H9 (cell line): ENCODE data around the gene ZNF346. TPM values are rescaled to one million over a fixed set of nuclear protein-coding genes. Genes with fewer than 3 reads are reported as not detected.

Experiments used
- DNase-seq: peaks from one replicate; pipeline ENCODE4 v3.0.0-alpha.2; 2017
- H2AFZ ChIP-seq: one replicate; pipeline ENCODE4 v1.6.1; 2013; ENCODE audit warnings: mild to moderate bottlenecking, low read length, control low read depth, moderate library complexity
- H2AK5ac ChIP-seq: 2 replicates; pipeline ENCODE4 v1.6.1; 2013; ENCODE audit warnings: low read length, control low read depth, mixed read lengths; ENCODE audit not compliant: insufficient read length
- H2BK120ac ChIP-seq: one replicate; pipeline ENCODE4 v1.6.1; 2013; ENCODE audit warnings: low read depth, mild to moderate bottlenecking, low read length, control low read depth, inconsistent platforms; ENCODE audit not compliant: poor library complexity, severe bottlenecking
- H2BK12ac ChIP-seq: 2 replicates; pipeline ENCODE4 v1.6.1; 2013; ENCODE audit warnings: low read length, control low read depth, mixed read lengths, low read depth; ENCODE audit not compliant: insufficient read length
- H2BK15ac ChIP-seq: 2 replicates; pipeline ENCODE4 v1.6.1; 2013; ENCODE audit warnings: low read depth, low read length, control low read depth
- H2BK20ac ChIP-seq: one replicate; pipeline ENCODE4 v1.6.1; 2013; ENCODE audit warnings: low read depth, mild to moderate bottlenecking, low read length, control low read depth, inconsistent platforms; ENCODE audit not compliant: poor library complexity, severe bottlenecking
- H2BK5ac ChIP-seq: 2 replicates; pipeline ENCODE4 v1.6.1; 2013; ENCODE audit warnings: low read length, control low read depth, mixed read lengths; ENCODE audit not compliant: insufficient read length
- H3K14ac ChIP-seq: 2 replicates; pipeline ENCODE4 v1.6.1; 2013; ENCODE audit warnings: low read length, control low read depth; ENCODE audit not compliant: insufficient read depth
- H3K18ac ChIP-seq: 2 replicates; pipeline ENCODE4 v1.6.1; 2013; ENCODE audit warnings: low read depth, mild to moderate bottlenecking, mixed read lengths, low read length, control low read depth; ENCODE audit not compliant: insufficient read length
- H3K23ac ChIP-seq: 2 replicates; pipeline ENCODE4 v1.6.1; 2013; ENCODE audit warnings: low read length, control low read depth, mixed read lengths, low read depth; ENCODE audit not compliant: insufficient read length
- H3K23me2 ChIP-seq: 2 replicates; pipeline ENCODE4 v1.6.1; 2013; ENCODE audit warnings: low read depth, mild to moderate bottlenecking, mixed read lengths, low read length, control low read depth; ENCODE audit not compliant: insufficient read length, poor library complexity, severe bottlenecking
- H3K27ac ChIP-seq: 2 replicates; pipeline ENCODE4 v1.5.1; 2013; ENCODE audit warnings: low read length, control low read depth, mixed read lengths, low read depth; ENCODE audit not compliant: insufficient read length
- H3K27me3 ChIP-seq: 2 replicates; pipeline ENCODE4 v1.6.1; 2013; ENCODE audit warnings: low read length, control low read depth, inconsistent platforms; ENCODE audit not compliant: insufficient read depth
- H3K4ac ChIP-seq: 2 replicates; pipeline ENCODE4 v1.6.1; 2013; ENCODE audit warnings: low read depth, mild to moderate bottlenecking, control low read depth, inconsistent platforms, low read length, moderate library complexity
- H3K4me1 ChIP-seq: 2 replicates; pipeline ENCODE4 v1.6.1; 2013; ENCODE audit warnings: low read length, control low read depth, inconsistent platforms; ENCODE audit not compliant: insufficient read depth
- H3K4me2 ChIP-seq: 2 replicates; pipeline ENCODE4 v1.6.1; 2013; ENCODE audit warnings: low read length, control low read depth, mixed read lengths; ENCODE audit not compliant: insufficient read length, insufficient read depth
- H3K56ac ChIP-seq: 2 replicates; pipeline ENCODE4 v1.6.1; 2013; ENCODE audit warnings: low read depth, mild to moderate bottlenecking, mixed read lengths, low read length, control low read depth; ENCODE audit not compliant: insufficient read length
- H3K79me1 ChIP-seq: 2 replicates; pipeline ENCODE4 v1.6.1; 2013; ENCODE audit warnings: low read depth, mild to moderate bottlenecking, moderate library complexity, low read length, control low read depth, inconsistent platforms; ENCODE audit not compliant: insufficient read depth, poor library complexity, severe bottlenecking
- H3K79me2 ChIP-seq: 2 replicates; pipeline ENCODE4 v1.6.1; 2013; ENCODE audit warnings: low read length, control low read depth, inconsistent platforms; ENCODE audit not compliant: insufficient read depth
- H3K9ac ChIP-seq: 2 replicates; pipeline ENCODE4 v1.6.1; 2013; ENCODE audit warnings: low read length, control low read depth, mixed read lengths; ENCODE audit not compliant: insufficient read length; ENCODE audit errors: extremely low read depth
- H3K9me3 ChIP-seq: one replicate; pipeline ENCODE4 v1.6.1; 2013; ENCODE audit warnings: low read depth, low read length, inconsistent platforms; ENCODE audit not compliant: control insufficient read depth
- H3T11ph ChIP-seq: one replicate; pipeline ENCODE4 v1.6.1; 2013; ENCODE audit warnings: mild to moderate bottlenecking, low read length, control low read depth, inconsistent platforms
- H4K20me1 ChIP-seq: one replicate; pipeline ENCODE4 v1.6.1; 2013; ENCODE audit not compliant: control insufficient read depth, insufficient read length, insufficient read depth
- H4K5ac ChIP-seq: 2 replicates; pipeline ENCODE4 v1.6.1; 2013; ENCODE audit warnings: low read depth, mild to moderate bottlenecking, mixed read lengths, low read length, control low read depth; ENCODE audit not compliant: insufficient read length
- H4K8ac ChIP-seq: replicated peaks from 2 replicates; pipeline ENCODE4 v1.6.1; 2013; ENCODE audit warnings: low read length, control low read depth, mixed read lengths, low read depth; ENCODE audit not compliant: insufficient read length
- H4K91ac ChIP-seq: 2 replicates; pipeline ENCODE4 v1.6.1; 2013; ENCODE audit warnings: low read depth, mild to moderate bottlenecking, moderate library complexity, mixed read lengths, low read length, control low read depth; ENCODE audit not compliant: insufficient read length
- H3K27ac Mint-ChIP-seq, 3 experiments: 2 replicates in 2 of 3; 3 replicates in 1 of 3; pipeline ENCODE4 v1.8.0; 2020 to 2021; ENCODE audit warnings: mixed read lengths in 3 of 3, mild to moderate bottlenecking in 1 of 3, moderate library complexity in 1 of 3
- H3K27me3 Mint-ChIP-seq: 2 replicates; pipeline ENCODE4 v1.8.0; 2021; ENCODE audit warnings: low read depth, mild to moderate bottlenecking, moderate library complexity, mixed read lengths
- H3K36me3 Mint-ChIP-seq, 3 experiments: 2 replicates in 2 of 3; 3 replicates in 1 of 3; pipeline ENCODE4 v1.8.0; 2020 to 2021; ENCODE audit warnings: low read depth in 3 of 3, mixed read lengths in 3 of 3; ENCODE audit not compliant: insufficient read depth in 1 of 3
- H3K4me1 Mint-ChIP-seq, 2 experiments: 2 replicates each; pipeline ENCODE4 v1.8.0; 2020; ENCODE audit warnings: mixed read lengths in 2 of 2
- H3K4me3 Mint-ChIP-seq, 2 experiments: 2 replicates in 1 of 2; 3 replicates in 1 of 2; pipeline ENCODE4 v1.8.0; 2020 to 2021; ENCODE audit warnings: mild to moderate bottlenecking in 2 of 2, mixed read lengths in 2 of 2, moderate library complexity in 1 of 2
- H3K9me3 Mint-ChIP-seq, 2 experiments: 2 replicates in 1 of 2; 3 replicates in 1 of 2; pipeline ENCODE4 v1.8.0; 2020; ENCODE audit warnings: mild to moderate bottlenecking in 2 of 2, mixed read lengths in 2 of 2, moderate library complexity in 1 of 2
- CTCF ChIP-seq: fragments of 200-600 bp; sonication (generic); conservative IDR thresholded peaks from 3 replicates; pipeline ENCODE4 v1.8.0; 2021; ENCODE audit warnings: antibody characterized with exemption, mild to moderate bottlenecking
- WGBS: extraction: QIAGEN DNeasy Blood & Tissue Kit; methylation state at CpG from one replicate; pipeline ENCODE4 v1.1.7; 2013; ENCODE audit warnings: missing lambda C conversion rate, low lambda C conversion rate, mixed read lengths; ENCODE audit not compliant: insufficient read length; ENCODE audit errors: extremely low coverage; 5-methylcytosine and 5-hydroxymethylcytosine counted together
- long read RNA-seq: library from polyadenylated mRNA; unstranded; transcript quantifications from one replicate; pipeline ENCODE4 v2.0.0, GENCODE V29; 2020
- total RNA-seq: library from RNA; stranded (reverse); gene quantifications from 2 replicates; pipeline ENCODE4 v1.2.1, GENCODE V29; 2021

ZNF346 gene
- 21.1 and 22.7 TPM in 2 replicates for total RNA-seq
- long read RNA-seq, transcript ZNF346-210 (5 exons, 977 nt): minor isoform, 13 of 155 reads
- long read RNA-seq, transcript ZNF346-201 (7 exons, 2,314 nt): major isoform, 59 of 155 reads
- long read RNA-seq, partial matches to known transcripts: 22 of 155 reads
- long read RNA-seq, other reads (novel, unspliced or antisense): 55 of 155 reads

- Histone ChIP-seq H3K27me3 (no peaks in the 10 kb centered on the region), H2BK20ac (no peak within 1 kb of the TSS), H3K4ac (no peak within 1 kb of the TSS), H2BK120ac (no peak within 1 kb of the TSS), H3T11ph (no peak within 1 kb of the TSS), H3K9ac (peak within 1 kb of the TSS; percentile 71), H4K20me1 (no peaks in the 10 kb centered on the region), H3K56ac (no peak within 1 kb of the TSS), H3K4me2 (peak within 1 kb of the TSS; percentile 78), H3K23me2 (peaks cover 12% of the 10 kb centered on the region), H2BK12ac (no peak within 1 kb of the TSS), H3K14ac (peak within 1 kb of the TSS; percentile 82), H2AK5ac (no peak within 1 kb of the TSS), H3K18ac (no peak within 1 kb of the TSS), H2BK5ac (no peak within 1 kb of the TSS), H4K5ac (no peak within 1 kb of the TSS), H4K91ac (no peak within 1 kb of the TSS), H2AFZ (peak within 1 kb of the TSS; percentile 60), H3K79me2 (no peaks in the 10 kb centered on the region), H4K8ac (no peak within 1 kb of the TSS), H3K4me1 (no peaks in the 10 kb centered on the region), H3K23ac (no peak within 1 kb of the TSS), H3K79me1 (no peaks in the 10 kb centered on the region), H2BK15ac (no peak within 1 kb of the TSS), H3K27ac (no peak within 1 kb of the TSS), H3K9me3 (no peaks in the 10 kb centered on the region)
- DNase-seq: peak; percentile 93
- Mint-ChIP-seq H3K9me3 (no peaks in the 10 kb centered on the region), H3K4me1 (peaks cover 13 to 18% of the 10 kb centered on the region in 2 experiments), H3K36me3 (peaks cover 6 to 27% (median 26%) of the 10 kb centered on the region in 3 experiments; a peak in 6 of 7 replicates), H3K27ac (peak within 1 kb of the TSS; percentile 87 to 99 (median 93); a peak in 6 of 7 replicates), H3K27me3 (no peaks in the 10 kb centered on the region), H3K4me3 (peak within 1 kb of the TSS; percentile 94 to 96)
- WGBS: no CpG with 5 or more reads among the region's 77 CpGs
- TF ChIP-seq CTCF: peak; percentile 72
Observed at GRCh38 chr5:177022386-177023302, at the start of gene ZNF346. TSS of gene ZNF346 (plus strand) at chr5:177022696. CDS start at chr5:177022739, 43 bp downstream.
